Keratinocyte (primary cell): ENCODE measurements around the gene IGHMBP2.

Experiments used
- CTCF ChIP-seq, 3 experiments: IDR thresholded peaks in 1 of 3; conservative IDR thresholded peaks in 1 of 3; optimal IDR thresholded peaks in 1 of 3; 2 replicates in 2 of 3; 3 replicates in 1 of 3; pipeline versions ENCODE3 to v1.5.1; 2011; ENCODE audit warnings: low read length in 3 of 3, mild to moderate bottlenecking in 3 of 3, moderate library complexity in 2 of 3, control low read depth in 1 of 3, inconsistent platforms in 1 of 3; ENCODE audit not compliant: insufficient read depth in 2 of 3; ENCODE audit errors: extremely low read depth in 1 of 3
- EZH2 ChIP-seq: IDR thresholded peaks from one replicate; pipeline ENCODE4 v1.6.1; 2012; ENCODE audit warnings: inconsistent platforms, mild to moderate bottlenecking, low read length, moderate library complexity

DNA sequence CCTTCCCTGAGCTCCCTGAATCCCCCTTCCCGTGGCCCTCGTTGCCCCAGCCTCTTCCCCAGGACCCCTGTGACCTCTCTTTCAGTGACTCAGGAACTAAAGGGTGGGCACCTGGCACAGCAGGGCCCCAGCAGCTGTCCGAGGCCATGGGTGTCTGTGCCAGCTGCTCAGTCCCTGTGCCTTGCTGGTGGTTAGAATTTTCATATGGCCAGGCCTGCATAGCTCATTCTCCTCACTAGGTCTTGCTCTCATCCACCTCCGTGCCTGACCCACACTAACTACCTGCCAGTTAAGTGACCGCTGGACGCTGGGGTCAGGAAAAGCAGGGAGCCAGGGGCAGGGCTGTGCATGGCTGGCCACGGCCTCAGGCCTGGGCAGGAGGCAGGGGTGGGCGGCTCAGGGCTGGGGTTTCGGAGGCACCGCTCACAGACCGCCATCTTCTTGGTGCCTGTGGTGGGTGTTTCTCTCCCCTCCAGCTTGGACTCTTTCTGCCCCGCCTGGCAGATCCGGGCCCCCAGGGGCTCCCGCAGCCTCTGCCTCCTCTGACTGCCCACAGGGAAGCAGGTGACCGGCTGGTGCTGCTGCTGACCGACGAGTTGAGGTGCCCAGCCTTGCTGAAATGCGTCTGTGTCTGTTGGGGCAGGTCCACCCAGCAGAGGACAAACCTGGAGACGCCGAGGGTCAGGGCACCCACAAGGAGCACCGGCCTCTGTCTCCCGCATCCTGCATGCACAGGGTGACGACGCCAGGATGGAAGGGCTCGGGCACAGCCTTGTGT, 56.8 kb downstream of the IGHMBP2 start:
- TF ChIP-seq CTCF (optimal IDR thresholded peaks at IDR 0.05 in 1 of 3, IDR thresholded peaks at IDR 0.05 in 1 of 3, conservative IDR thresholded peaks at IDR 0.05 in 1 of 3; ENCODE audit: extremely low read depth in 1 of 3, insufficient read depth in 2 of 3, low read length in 3 of 3) (no peak), EZH2 (no peak)
